Activated T-cell treated with anti-CD3 and anti-CD28 coated beads for 48 hours (primary cell): ENCODE data around the gene DDIAS.

ENCODE experiments used
- DNase-seq: peaks from one replicate; pipeline ENCODE4 v3.0.0-alpha.2; 2020; ENCODE audit warnings: low read depth

Gene DDIAS

DNA sequence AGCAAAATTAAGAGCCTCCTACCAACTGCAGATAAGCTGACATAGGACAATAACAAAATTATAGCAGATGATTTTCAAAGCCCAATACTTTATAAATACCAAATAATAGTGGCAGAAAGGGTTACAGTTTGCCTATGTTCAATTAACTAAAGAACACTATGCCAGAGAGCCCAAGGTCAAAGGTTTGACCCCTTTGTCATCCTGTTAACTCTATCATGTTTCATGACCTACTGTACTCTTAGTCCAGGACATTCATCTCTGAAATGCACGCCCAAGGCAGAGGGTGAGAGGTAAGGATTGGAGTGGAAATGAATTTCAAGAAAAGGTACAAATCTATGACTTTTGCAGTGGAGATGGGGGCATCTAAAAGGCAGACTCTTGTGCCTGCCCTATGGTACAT lies 70.6 kb downstream of the DDIAS start:
- DNase-seq, result no peak

DNA sequence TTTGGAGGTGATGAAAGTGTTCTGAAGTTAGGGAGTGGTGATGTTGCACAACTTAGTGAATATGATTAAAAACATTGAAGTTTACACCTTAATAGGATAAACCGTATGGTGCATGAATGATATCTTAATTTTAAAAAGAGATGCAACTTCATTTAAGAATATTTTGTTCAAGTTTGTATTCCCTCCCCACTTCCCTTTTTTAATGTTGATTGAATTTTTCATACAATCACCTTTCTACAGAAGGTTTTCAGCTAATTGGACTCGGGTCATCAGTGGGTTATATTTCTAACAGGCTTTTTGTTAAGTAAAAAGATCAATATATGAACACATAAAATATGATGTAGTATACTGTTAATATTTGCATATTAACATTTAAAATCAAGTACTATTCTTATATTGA lies 72.6 kb downstream of the DDIAS start:
- no peak for DNase-seq

- no peak for DNase-seq
Observed at GRCh38 chr11:82974851-82975250, 73.3 kb downstream of the DDIAS start.

DNA sequence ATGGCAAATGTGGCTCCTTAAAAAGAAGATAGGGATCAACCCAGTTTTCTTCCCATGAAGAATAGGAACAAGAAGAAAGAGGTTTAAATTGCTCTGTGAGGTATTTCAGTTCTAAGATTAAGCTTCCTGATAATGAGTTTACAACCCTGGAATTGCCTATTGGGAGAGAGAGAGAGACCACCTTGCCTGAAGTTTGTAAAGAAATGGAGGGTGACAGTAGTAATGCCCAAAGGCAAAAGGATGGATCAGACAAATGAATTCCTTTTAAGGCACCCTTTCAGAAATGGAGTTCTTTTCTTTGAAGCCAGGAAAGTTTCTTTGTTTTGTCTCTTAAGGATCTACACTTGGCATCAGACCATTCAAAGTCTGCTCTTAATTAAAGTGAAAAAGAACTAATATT lies 74.3 kb downstream of the DDIAS start:
- no peak for DNase-seq

GRCh38 chr11:82976786-82977185 lies 75.2 kb downstream of the DDIAS start:
- no peak for DNase-seq

DNA sequence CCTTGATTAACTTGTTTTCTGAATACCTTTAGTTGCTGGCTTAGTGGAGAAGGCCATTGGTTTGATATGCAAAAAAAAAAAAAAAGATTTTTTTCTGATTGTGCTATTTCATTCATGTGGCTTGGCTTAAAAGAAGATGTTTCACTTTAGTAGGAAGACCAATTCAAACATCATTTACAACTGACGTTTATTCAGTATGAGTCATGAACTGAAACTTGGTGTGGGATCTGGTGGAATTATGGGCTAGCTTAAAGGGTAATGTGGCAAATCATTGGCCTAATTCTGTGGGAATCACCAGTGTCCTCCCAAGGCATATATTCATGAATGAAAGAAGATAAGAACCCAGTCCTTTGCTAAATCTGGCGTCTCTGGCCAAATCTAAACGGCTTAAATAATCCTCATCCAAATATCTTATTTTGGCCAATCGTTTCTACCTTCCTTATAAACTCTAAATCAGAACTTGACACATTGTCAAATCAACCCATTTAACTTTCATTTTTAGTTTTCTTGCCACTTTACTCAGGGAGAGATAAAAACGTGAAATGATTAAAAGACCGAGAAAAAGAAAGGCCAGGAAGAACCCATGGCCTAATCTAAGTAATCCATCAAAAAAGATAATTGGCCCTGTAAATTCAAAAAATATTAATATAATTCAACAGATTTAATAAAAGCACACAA lies 77.0 kb downstream of the DDIAS start:
- no peak for DNase-seq

GRCh38 chr11:82979824-82980223 lies 78.3 kb downstream of the DDIAS start:
- DNase-seq, result no peak

DNA sequence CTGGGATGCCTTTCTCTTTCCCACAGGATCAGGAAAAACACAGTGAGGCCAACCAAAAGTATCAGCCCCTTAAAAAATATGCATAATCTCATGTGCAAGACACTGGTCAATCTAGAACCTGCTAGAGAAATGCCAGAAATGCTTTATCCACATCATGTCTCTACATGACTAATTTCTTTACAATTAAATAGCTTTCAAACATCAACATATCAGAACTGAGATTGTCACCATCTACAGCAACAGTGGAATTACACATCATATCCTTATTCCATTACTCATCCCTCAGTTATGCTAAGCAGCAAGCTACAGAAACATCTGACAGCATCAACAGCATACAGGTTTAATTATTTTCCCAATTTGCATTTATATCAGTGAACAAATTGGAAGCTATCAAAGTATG lies 78.8 kb downstream of the DDIAS start:
- no peak for DNase-seq

DNA sequence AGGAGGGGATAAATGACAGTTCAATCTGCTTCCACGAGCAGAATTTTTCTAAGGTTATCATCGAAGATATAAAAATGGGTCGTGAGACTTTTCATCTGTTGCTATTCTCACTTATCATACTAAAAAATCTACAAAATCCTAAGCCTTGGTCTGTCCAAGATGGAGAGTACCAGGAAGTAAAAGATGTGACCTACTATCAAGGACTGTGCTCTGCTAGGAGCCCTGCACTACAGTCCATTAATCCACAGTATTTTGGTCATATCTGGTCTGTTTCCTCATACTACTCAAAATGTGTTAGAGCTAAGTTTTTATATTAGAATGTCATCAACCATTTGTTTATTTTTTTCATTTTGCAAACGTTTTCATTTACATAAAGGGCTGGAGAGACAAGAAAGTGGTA lies 79.4 kb downstream of the DDIAS start:
- DNase-seq, result no peak

DNA sequence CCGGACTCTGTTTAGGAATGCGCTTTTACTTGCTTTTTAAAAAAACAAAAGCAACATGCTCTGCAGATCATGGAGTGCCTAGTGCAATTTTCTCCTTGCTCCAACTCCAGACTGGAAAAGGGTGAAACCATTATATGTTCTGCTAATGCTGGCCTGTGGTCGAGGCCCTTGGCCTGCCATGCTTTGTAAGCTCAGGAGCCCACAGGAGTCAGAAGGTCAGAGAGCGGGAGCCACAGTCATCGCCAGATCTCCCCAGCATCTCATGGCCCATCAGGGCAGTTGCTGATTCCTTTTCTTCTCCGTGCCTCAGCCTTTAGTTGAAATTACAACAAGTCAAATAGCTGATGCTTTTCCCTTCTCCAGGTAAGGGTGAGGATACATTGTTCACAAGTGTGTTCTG lies 80.3 kb downstream of the DDIAS start:
- no peak for DNase-seq
